Measurements from ENCODE around the gene PLAC1. TPM values are rescaled to one million over a fixed set of nuclear protein-coding genes. Genes with fewer than 3 reads are reported as not detected.

PLAC1 gene
- total RNA-seq, 1 experiment from 2014 or later: not detected

- Mint-ChIP-seq H3K27me3 (ENCODE audit: low read depth) (peaks cover 36% of the 10 kb centered on the region), H3K4me3 (no peak overlapping the region), H3K27ac (no peak overlapping the region), H3K36me3 (no peaks in the 10 kb centered on the region), H3K4me1 (peaks cover 40% of the 10 kb centered on the region), H3K9me3 (no peaks in the 10 kb centered on the region)
- DNase-seq (ENCODE audit: low spot score) (no peak), ATAC-seq (no peak)
- no peak for TF ChIP-seq CDX4 (CRISPR knock-in tag; IDR thresholded peaks at IDR 0.05; ENCODE audit: borderline replicate concordance)
- POLR2A ChIA-PET: no interaction called here
- CTCF ChIA-PET: interaction anchor here (1.7 kb wide), 1 partner anchor 12 kb away, joined by 3 read pairs; no protein-coding TSS in a partner anchor
Observed at GRCh38 chrX:134554291-134554690, 104.0 kb downstream of the PLAC1 start.

GRCh38 chrX:134552351-134552750, 105.9 kb downstream of the PLAC1 start:
- Mint-ChIP-seq H3K27me3 (ENCODE audit: low read depth) (peaks cover 49% of the 10 kb centered on the region), H3K4me3 (no peak overlapping the region), H3K27ac (no peak overlapping the region), H3K36me3 (no peaks in the 10 kb centered on the region), H3K4me1 (peaks cover 40% of the 10 kb centered on the region), H3K9me3 (no peaks in the 10 kb centered on the region)
- ChIA-PET CTCF (interaction anchor here (1.4 to 1.7 kb wide), 2 partner anchors 10 to 212 kb away, joined by 3 to 6 read pairs; no protein-coding TSS in a partner anchor), POLR2A (no interaction called here)
- TF ChIP-seq FOXP1 (CRISPR knock-in tag; IDR thresholded peaks at IDR 0.05; ENCODE audit: borderline replicate concordance): no peak
- TF ChIP-seq ZNF423 (CRISPR knock-in tag; IDR thresholded peaks at IDR 0.05): no peak
- no peak for TF ChIP-seq NFYB (CRISPR knock-in tag; conservative IDR thresholded peaks at IDR 0.05; ENCODE audit: low read depth)
- no peak for TF ChIP-seq ERG (CRISPR knock-in tag; IDR thresholded peaks at IDR 0.05)
- no peak for TF ChIP-seq RELA (CRISPR knock-in tag; IDR thresholded peaks at IDR 0.05; ENCODE audit: borderline replicate concordance)
- TF ChIP-seq IRF1 (CRISPR knock-in tag; IDR thresholded peaks at IDR 0.05): no peak
- TF ChIP-seq ZBTB21 (CRISPR knock-in tag; IDR thresholded peaks at IDR 0.05; ENCODE audit: borderline replicate concordance): no peak
- DNase-seq (ENCODE audit: low spot score): no peak
- no peak for ATAC-seq

GRCh38 chrX:134551376-134552048, 106.8 kb downstream of the PLAC1 start:
- peaks cover 58% of the 10 kb centered on the region for H3K27me3 Mint-ChIP-seq (ENCODE audit: low read depth)
- ChIA-PET CTCF (interaction anchor here (1.4 kb wide), 1 partner anchor 213 kb away, joined by 6 read pairs; no protein-coding TSS in a partner anchor), POLR2A (no interaction called here)
- H3K4me1 Mint-ChIP-seq: peaks cover 44% of the 10 kb centered on the region
- H3K27ac Mint-ChIP-seq: no peak overlapping the region
- no peaks in the 10 kb centered on the region for H3K9me3 Mint-ChIP-seq
- peak overlapping the region; percentile 68 for H3K4me3 Mint-ChIP-seq
- ATAC-seq (no peak), DNase-seq (ENCODE audit: low spot score) (no peak)
- H3K36me3 Mint-ChIP-seq: no peaks in the 10 kb centered on the region
- TF ChIP-seq ATF1 (CRISPR knock-in tag; IDR thresholded peaks at IDR 0.05) (no peak), ZNF532 (CRISPR knock-in tag; IDR thresholded peaks at IDR 0.05; ENCODE audit: borderline replicate concordance) (no peak), E2F4 (CRISPR knock-in tag; IDR thresholded peaks at IDR 0.05; ENCODE audit: borderline replicate concordance, low read depth) (no peak), E2F1 (CRISPR knock-in tag; IDR thresholded peaks at IDR 0.05) (no peak), CBFB (CRISPR knock-in tag; IDR thresholded peaks at IDR 0.05; ENCODE audit: low read depth) (no peak), NFE2L1 (CRISPR knock-in tag; IDR thresholded peaks at IDR 0.05) (no peak), MLX (CRISPR knock-in tag; IDR thresholded peaks at IDR 0.05) (no peak), JAZF1 (CRISPR knock-in tag; IDR thresholded peaks at IDR 0.05) (no peak), HMGXB4 (CRISPR knock-in tag; IDR thresholded peaks at IDR 0.05) (no peak), ZNF317 (CRISPR knock-in tag; IDR thresholded peaks at IDR 0.05; ENCODE audit: borderline replicate concordance, low read depth) (no peak), NFYB (CRISPR knock-in tag; conservative IDR thresholded peaks at IDR 0.05; ENCODE audit: low read depth) (no peak), EMX1 (CRISPR knock-in tag; IDR thresholded peaks at IDR 0.05) (no peak)

Data from WTC11 (cell line).